Measurements from ENCODE around the gene USH2A. TPM values are rescaled to one million over a fixed set of nuclear protein-coding genes. Genes with fewer than 3 reads are reported as not detected.

The USH2A gene
- total RNA-seq, 1 donor from 2014 or later, result not detected

- no peak for DNase-seq (ENCODE audit: low read depth)
- H3K4me3 ChIP-seq (ENCODE audit: low read depth, low read length), result no peak overlapping the region
- no peak for TF ChIP-seq CTCF (conservative IDR thresholded peaks at IDR 0.05; ENCODE audit: low read depth, low read length)
Observed at GRCh38 chr1:215777370-215777925, 645.8 kb downstream of the USH2A start.

- no peak for TF ChIP-seq CTCF (conservative IDR thresholded peaks at IDR 0.05; ENCODE audit: low read depth, low read length)
- H3K4me3 ChIP-seq (ENCODE audit: low read depth, low read length), result no peak overlapping the region
- DNase-seq (ENCODE audit: low read depth), result no peak
Observed at GRCh38 chr1:215776336-215776735, 646.9 kb downstream of the USH2A start.

- DNase-seq (ENCODE audit: low read depth), result no peak
- H3K4me3 ChIP-seq (ENCODE audit: low read depth, low read length), result no peak overlapping the region
- no peak for TF ChIP-seq CTCF (conservative IDR thresholded peaks at IDR 0.05; ENCODE audit: low read depth, low read length)
Observed at GRCh38 chr1:215772151-215772550, 651.1 kb downstream of the USH2A start.

GRCh38 chr1:215768303-215768702 lies 654.9 kb downstream of the USH2A start:
- DNase-seq (ENCODE audit: low read depth), result no peak
- no peak overlapping the region for H3K4me3 ChIP-seq (ENCODE audit: low read depth, low read length)
- no peak for TF ChIP-seq CTCF (conservative IDR thresholded peaks at IDR 0.05; ENCODE audit: low read depth, low read length)

- TF ChIP-seq CTCF (conservative IDR thresholded peaks at IDR 0.05; ENCODE audit: low read depth, low read length), result no peak
- DNase-seq (ENCODE audit: low read depth), result no peak
- H3K4me3 ChIP-seq (ENCODE audit: low read depth, low read length), result no peak overlapping the region
Observed at GRCh38 chr1:215767761-215768160, 655.5 kb downstream of the USH2A start.

GRCh38 chr1:215766521-215766920 lies 656.7 kb downstream of the USH2A start:
- no peak for DNase-seq (ENCODE audit: low read depth)
- no peak for TF ChIP-seq CTCF (conservative IDR thresholded peaks at IDR 0.05; ENCODE audit: low read depth, low read length)

GRCh38 chr1:215765833-215766232 lies 657.4 kb downstream of the USH2A start:
- DNase-seq (ENCODE audit: low read depth), result no peak
- TF ChIP-seq CTCF (conservative IDR thresholded peaks at IDR 0.05; ENCODE audit: low read depth, low read length), result no peak
- no peak overlapping the region for H3K4me3 ChIP-seq (ENCODE audit: low read depth, low read length)

More at GRCh38 chr1:215766521-215766920, 656.7 kb downstream of the USH2A start:
- no peak overlapping the region for H3K4me3 ChIP-seq (ENCODE audit: low read depth, low read length)

All from epithelial cell of proximal tubule (primary cell).